PC-3 (cell line): ENCODE results near the gene ZNRF1.

Experiments
- CTCF ChIP-seq: fragments of 300-600 bp; sonication (generic); conservative IDR thresholded peaks from 2 replicates; pipeline ENCODE4 v1.5.1; 2017; ENCODE audit warnings: antibody characterized with exemption, low read depth, mild to moderate bottlenecking, low read length
- EZH2 ChIP-seq: fragments of 300-600 bp; sonication (generic); IDR thresholded peaks from one replicate; pipeline ENCODE4 v1.6.1; 2017; ENCODE audit warnings: antibody characterized with exemption, mild to moderate bottlenecking, low read length; ENCODE audit not compliant: unreplicated experiment

- TF ChIP-seq CTCF (no peak), EZH2 (no peak)
Measured at GRCh38 chr16:75043175-75043895, 44.5 kb downstream of the ZNRF1 start.
